ENCODE data around the gene CSNK1G2. TPM values are rescaled to one million over a fixed set of nuclear protein-coding genes. Genes with fewer than 3 reads are reported as not detected.

The CSNK1G2 gene
- total and polyA plus RNA-seq, 2 of the 13 experiments (the other 11 are each of a cell fraction or from before 2014, with no cell fraction given): 53.8 to 72.5 TPM

- TF ChIP-seq E2F2 (CRISPR knock-in tag; IDR thresholded peaks at IDR 0.05; ENCODE audit: borderline replicate concordance) (no peak), PHF21A (CRISPR knock-in tag; IDR thresholded peaks at IDR 0.05) (no peak; the same call in 1 of the 2 replicates), NFATC3 (CRISPR knock-in tag; IDR thresholded peaks at IDR 0.05) (no peak), ZNF569 (CRISPR knock-in tag; IDR thresholded peaks at IDR 0.05; ENCODE audit: borderline replicate concordance) (no peak), HDAC2 (CRISPR knock-in tag; IDR thresholded peaks at IDR 0.05) (peak; percentile 27; the same call in 1 of the 2 replicates), PBX3 (CRISPR knock-in tag; IDR thresholded peaks at IDR 0.05; ENCODE audit: borderline replicate concordance) (no peak), RAD51 (IDR thresholded peaks at IDR 0.05; ENCODE audit: borderline replicate concordance) (no peak), GMEB2 (CRISPR knock-in tag; IDR thresholded peaks at IDR 0.05; ENCODE audit: low read depth) (no peak), ZSCAN20 (CRISPR knock-in tag; IDR thresholded peaks at IDR 0.05; ENCODE audit: borderline replicate concordance) (0 out of 2 replicates have a peak, but pooled peaks have one; percentile 44), DNMT1 (CRISPR knock-in tag; IDR thresholded peaks at IDR 0.05) (no peak), PREB (CRISPR knock-in tag; IDR thresholded peaks at IDR 0.05) (no peak), RORA (CRISPR knock-in tag; IDR thresholded peaks at IDR 0.05) (no peak), PHF8 (CRISPR knock-in tag; IDR thresholded peaks at IDR 0.05) (no peak; the same call in 1 of the 2 replicates), TBX2 (CRISPR knock-in tag; IDR thresholded peaks at IDR 0.05; ENCODE audit: borderline replicate concordance) (peak; percentile 41; the same call in 1 of the 2 replicates), ZNF761 (CRISPR knock-in tag; conservative IDR thresholded peaks at IDR 0.05) (no peak), ZBTB20 (CRISPR knock-in tag; IDR thresholded peaks at IDR 0.05; ENCODE audit: borderline replicate concordance, low read depth) (no peak), NFIC (IDR thresholded peaks at IDR 0.05; ENCODE audit: low read length) (no peak), ZNF616 (CRISPR knock-in tag; IDR thresholded peaks at IDR 0.05; ENCODE audit: low read depth) (no peak)
- TF ChIP-seq, protein P1, sequence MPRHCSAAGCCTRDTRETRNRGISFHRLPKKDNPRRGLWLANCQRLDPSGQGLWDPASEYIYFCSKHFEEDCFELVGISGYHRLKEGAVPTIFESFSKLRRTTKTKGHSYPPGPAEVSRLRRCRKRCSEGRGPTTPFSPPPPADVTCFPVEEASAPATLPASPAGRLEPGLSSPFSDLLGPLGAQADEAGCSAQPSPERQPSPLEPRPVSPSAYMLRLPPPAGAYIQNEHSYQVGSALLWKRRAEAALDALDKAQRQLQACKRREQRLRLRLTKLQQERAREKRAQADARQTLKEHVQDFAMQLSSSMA (CRISPR knock-in tag; IDR thresholded peaks at IDR 0.05): no peak
- TF ChIP-seq, protein P2, sequence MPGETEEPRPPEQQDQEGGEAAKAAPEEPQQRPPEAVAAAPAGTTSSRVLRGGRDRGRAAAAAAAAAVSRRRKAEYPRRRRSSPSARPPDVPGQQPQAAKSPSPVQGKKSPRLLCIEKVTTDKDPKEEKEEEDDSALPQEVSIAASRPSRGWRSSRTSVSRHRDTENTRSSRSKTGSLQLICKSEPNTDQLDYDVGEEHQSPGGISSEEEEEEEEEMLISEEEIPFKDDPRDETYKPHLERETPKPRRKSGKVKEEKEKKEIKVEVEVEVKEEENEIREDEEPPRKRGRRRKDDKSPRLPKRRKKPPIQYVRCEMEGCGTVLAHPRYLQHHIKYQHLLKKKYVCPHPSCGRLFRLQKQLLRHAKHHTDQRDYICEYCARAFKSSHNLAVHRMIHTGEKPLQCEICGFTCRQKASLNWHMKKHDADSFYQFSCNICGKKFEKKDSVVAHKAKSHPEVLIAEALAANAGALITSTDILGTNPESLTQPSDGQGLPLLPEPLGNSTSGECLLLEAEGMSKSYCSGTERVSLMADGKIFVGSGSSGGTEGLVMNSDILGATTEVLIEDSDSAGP (CRISPR knock-in tag; IDR thresholded peaks at IDR 0.05; ENCODE audit: borderline replicate concordance): peak; percentile 22; the same call in 1 of the 2 replicates
- TF ChIP-seq, protein P3, sequence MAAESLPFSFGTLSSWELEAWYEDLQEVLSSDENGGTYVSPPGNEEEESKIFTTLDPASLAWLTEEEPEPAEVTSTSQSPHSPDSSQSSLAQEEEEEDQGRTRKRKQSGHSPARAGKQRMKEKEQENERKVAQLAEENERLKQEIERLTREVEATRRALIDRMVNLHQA (CRISPR knock-in tag; IDR thresholded peaks at IDR 0.05): no peak
Measured at GRCh38 chr19:1907563-1908363, 33.2 kb upstream of the CSNK1G2 start (continued).
